Pancreas (tissue), 10 donors: Measurements from ENCODE around the gene MORC4. TPM values are rescaled to one million over a fixed set of nuclear protein-coding genes. Genes with fewer than 3 reads are reported as not detected.
"Not testable (repeated sequence)": the region's sequence is repeated elsewhere in the genome, so short reads cannot be mapped to it uniquely, and the experiment has no call there.

Experiments used
- ATAC-seq, 4 donors: fragments of 200-7000 bp; cut with Tn5 transposase; one replicate each; pipeline versions ENCODE4 v1.8.0 to v1.9.1; 2020; ENCODE audit warnings: mild to moderate bottlenecking in 4 of 4, moderate library complexity in 4 of 4
- DNase-seq, 6 donors: peaks; one replicate each; pipeline ENCODE4 v3.0.0-alpha.2; 2020
- FAIRE-seq: peaks from 2 replicates; lab custom pipeline; 2012; peaks lifted over from hg19 to GRCh38; lab: Jason Lieb, UNC
- H3K27ac ChIP-seq, 4 donors: fragments of 200-600 bp; sonication (generic); 1 replicate in 3 of 4; 2 replicates in 1 of 4; pipeline versions ENCODE4 v1.5.0 to v1.8.0; 2020
- H3K27me3 ChIP-seq, 4 donors: fragments of 200-600 bp; one replicate each; pipeline ENCODE4 v1.8.0; 2021
- H3K36me3 ChIP-seq, 3 donors: fragments of 200-600 bp; sonication (generic) in 1 of 3; one replicate each; pipeline versions ENCODE4 v1.5.0 to v1.8.0; 2020 to 2021
- H3K4me1 ChIP-seq, 3 donors: fragments of 200-600 bp; one replicate each; pipeline ENCODE4 v1.8.0; 2021
- H3K4me3 ChIP-seq, 4 donors: fragments of 200-600 bp; sonication (generic) in 2 of 4; one replicate each; pipeline versions ENCODE4 v1.5.0 to v1.8.0; 2020 to 2021
- H3K9me3 ChIP-seq, 4 donors: fragments of 200-600 bp; one replicate each; pipeline ENCODE4 v1.8.0; 2021
- CTCF ChIP-seq, 4 donors: fragments of 200-600 bp; sonication (generic) in 3 of 4; IDR thresholded peaks; one replicate each; pipeline versions ENCODE4 v1.5.0 to v1.8.0; 2021; ENCODE audit warnings: antibody characterized with exemption in 4 of 4
- WGBS, 2 donors: extraction: QIAGEN DNeasy Blood & Tissue Kit; methylation state at CpG; one replicate each; pipeline ENCODE4 v1.1.7; 2013; 5-methylcytosine and 5-hydroxymethylcytosine counted together
- intact Hi-C, 3 donors: fragments of 100-400 bp; cut with DNase I; formaldehyde crosslinking; loops; one replicate each; pipeline versions ENCODE4 v1.11.1 to v1.14.2; 2022
- polyA plus RNA-seq, 2 donors: library from polyadenylated mRNA; stranded (reverse); fragments of 200-250 nt; gene quantifications; one replicate each; pipeline ENCODE4 v1.2.3, GENCODE V29; 2013
- total RNA-seq, 6 donors: library from RNA; stranded (reverse); fragmentation: NEBNext Ultra II Directional in 4 of 6; extraction: Animal tissue kit (Norgen Biotek cat#: 25700) in 4 of 6; gene quantifications; one replicate each; pipeline versions ENCODE4 v1.2.1 to v1.2.4, GENCODE V29; 2021 to 2023
- donor health status: healthy with polysubstance abuse.
- donor health status: DM: no; HTN: no; CAD: no; lungs with moderate emphysema.
- donor health status: DM: no; HTN: no; CAD: no.
- donor health status: control.
- donor health status: control.
- donor health status: Bipolar disorder and iron deficiency.
- donor health status: DM: yes; HTN: yes; CAD: no.
- donor health status: DM: no; HTN: no; CAD: no.
- donor health status: DM: no; HTN: no; CAD: no.
- donor health status: DM: yes; HTN: yes; CAD: no.

Gene MORC4
- total and polyA plus RNA-seq, 8 donors: 5.4 to 12.6 (median 9.9) TPM

GRCh38 chrX:106987488-106987887, 12.5 kb downstream of the MORC4 start:
- ATAC-seq (no peak), FAIRE-seq (peak; percentile 64), DNase-seq (no peak)
- Histone ChIP-seq H3K27ac (no peak overlapping the region), H3K4me1 (no peaks in the 10 kb centered on the region), H3K27me3 (peaks cover 0 to 3% (median 0%) of the 10 kb centered on the region in 4 donors), H3K4me3 (no peak overlapping the region), H3K9me3 (no peaks in the 10 kb centered on the region), H3K36me3 (no peaks in the 10 kb centered on the region)
- intact Hi-C loops: no loop called here
- WGBS, 2 donors: 62 to 82% methylated on average over 2 of the region's 2 CpGs
- no peak for TF ChIP-seq CTCF (IDR thresholded peaks at IDR 0.05)

GRCh38 chrX:106980952-106981626, 18.9 kb downstream of the MORC4 start:
- H3K27ac ChIP-seq: no peak overlapping the region
- intact Hi-C loops: no loop called here
- WGBS, 2 donors: 66 to 78% methylated on average over 6 of the region's 6 CpGs
- H3K36me3 ChIP-seq: no peaks in the 10 kb centered on the region
- no peaks in the 10 kb centered on the region for H3K9me3 ChIP-seq
- DNase-seq (no peak), FAIRE-seq (no peak), ATAC-seq (no peak)
- H3K4me1 ChIP-seq: no peaks in the 10 kb centered on the region
- H3K4me3 ChIP-seq: no peak overlapping the region
- TF ChIP-seq CTCF (IDR thresholded peaks at IDR 0.05): no peak
- H3K27me3 ChIP-seq: peaks cover 0 to 9% (median 0%) of the 10 kb centered on the region in 4 donors

DNA sequence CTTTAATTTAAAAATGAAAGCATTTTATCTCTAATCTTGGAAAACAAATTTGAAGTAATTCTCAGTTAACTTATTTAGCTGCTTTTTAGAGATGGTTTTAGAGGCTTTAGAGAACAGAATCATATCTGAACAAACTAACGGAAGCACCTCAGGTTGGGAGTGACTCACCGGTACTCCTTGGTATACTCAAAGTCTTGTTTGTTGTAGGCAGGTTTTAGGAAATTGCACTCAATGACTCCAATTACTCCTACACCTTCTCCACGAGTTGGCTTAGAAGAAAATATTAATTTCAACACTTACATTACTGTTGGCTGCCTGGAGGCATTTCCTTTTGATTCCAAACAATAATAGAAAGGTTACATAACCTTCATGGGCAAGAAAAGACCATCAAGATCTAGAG, 23.6 kb downstream of the MORC4 start:
- Histone ChIP-seq H3K27me3 (peaks cover 0 to 6% (median 0%) of the 10 kb centered on the region in 4 donors), H3K36me3 (no peaks in the 10 kb centered on the region), H3K9me3 (no peaks in the 10 kb centered on the region), H3K4me3 (no peak overlapping the region), H3K4me1 (no peaks in the 10 kb centered on the region), H3K27ac (no peak overlapping the region)
- no peak for ATAC-seq
- intact Hi-C loops: no loop called here
- TF ChIP-seq CTCF (IDR thresholded peaks at IDR 0.05): no peak
- WGBS, 2 donors: 77 to 86% methylated on average over 3 of the region's 3 CpGs
- FAIRE-seq: no peak
- DNase-seq: no peak

DNA sequence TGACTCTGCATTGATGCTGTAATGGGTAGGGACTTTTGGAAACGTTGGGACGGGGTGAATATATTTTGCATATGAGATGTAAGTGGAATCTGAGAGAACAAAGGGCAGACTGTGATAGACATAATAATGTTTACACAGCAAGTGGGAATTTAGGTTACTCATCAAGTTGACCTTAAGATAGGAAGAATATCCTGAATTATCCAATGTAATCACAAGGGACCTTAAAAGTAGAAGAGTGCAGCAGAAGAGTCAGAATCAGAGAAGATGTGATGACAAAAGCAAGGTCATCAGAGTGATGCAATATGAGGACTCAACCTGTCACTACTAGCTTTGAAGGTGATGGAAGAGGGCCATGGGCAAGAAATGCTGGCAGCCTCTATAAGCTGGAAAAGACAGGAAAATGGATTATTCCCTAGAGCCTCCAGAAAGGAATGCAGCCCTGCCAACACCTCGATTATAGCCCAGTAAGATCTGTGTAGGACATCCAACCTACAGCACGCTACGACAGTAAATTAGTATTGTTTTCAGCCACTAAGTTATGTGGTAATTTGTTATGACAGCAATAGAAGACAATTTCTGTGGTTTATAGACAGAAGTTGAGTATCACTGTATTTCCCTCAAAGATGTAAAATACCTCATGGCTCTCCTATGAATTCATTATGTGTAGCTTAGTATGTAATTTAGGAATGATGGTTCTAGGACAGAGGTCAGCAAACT, 26.4 kb downstream of the MORC4 start:
- no peak for TF ChIP-seq CTCF (IDR thresholded peaks at IDR 0.05)
- Histone ChIP-seq H3K4me3 (no peak overlapping the region), H3K27me3 (no peaks in the 10 kb centered on the region), H3K9me3 (no peaks in the 10 kb centered on the region), H3K4me1 (no peaks in the 10 kb centered on the region), H3K27ac (no peak overlapping the region), H3K36me3 (no peaks in the 10 kb centered on the region)
- WGBS, 2 donors: 60 to 70% methylated on average over 5 of the region's 5 CpGs
- FAIRE-seq (no peak), ATAC-seq (no peak), DNase-seq (no peak)
- intact Hi-C loops: no loop called here

DNA sequence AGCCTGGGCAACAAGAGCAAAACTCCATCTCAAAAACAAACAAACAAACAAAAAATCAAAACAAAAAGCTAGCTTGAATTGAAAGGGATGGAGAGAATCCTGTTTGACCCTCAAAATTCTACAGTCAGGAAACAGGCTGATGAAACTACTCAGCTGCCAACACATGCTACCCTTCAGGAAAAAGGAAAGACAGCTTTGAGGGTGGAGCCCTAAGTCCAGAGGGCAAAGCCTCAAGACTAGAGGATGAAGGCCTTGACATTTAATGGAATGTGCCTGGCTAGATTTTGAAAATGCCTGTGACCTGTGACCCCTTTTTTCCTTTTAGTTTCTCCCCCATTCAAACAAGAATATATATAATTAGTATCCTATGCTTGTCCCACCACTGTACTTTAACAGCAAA, 27.1 kb downstream of the MORC4 start:
- intact Hi-C loops: no loop called here
- ATAC-seq: no peak
- H3K4me3 ChIP-seq: no peak overlapping the region

DNA sequence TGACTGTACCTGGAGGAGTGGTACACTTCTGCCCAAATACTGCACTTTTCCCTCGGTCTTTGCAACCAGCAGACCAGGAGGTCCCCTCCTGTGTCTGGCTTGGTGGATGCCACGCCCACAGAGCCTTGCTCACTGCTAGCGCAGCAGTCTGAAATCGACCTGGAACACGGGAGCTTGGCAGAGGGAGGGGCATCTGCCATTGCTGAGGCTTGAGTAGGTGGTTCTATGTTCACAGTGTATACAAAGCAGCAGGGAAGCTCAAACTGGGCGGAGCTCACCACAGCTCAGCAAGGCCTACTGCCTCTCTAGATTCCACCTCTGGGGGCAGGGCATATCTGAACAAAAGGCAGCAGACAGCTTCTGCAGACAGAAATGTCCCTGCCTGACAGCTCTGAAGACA, 33.5 kb downstream of the MORC4 start:
- ATAC-seq, H3K27me3 ChIP-seq, DNase-seq, H3K36me3 ChIP-seq, FAIRE-seq, H3K27ac ChIP-seq, H3K4me3 ChIP-seq, H3K4me1 ChIP-seq, H3K9me3 ChIP-seq, intact Hi-C loops: not testable (repeated sequence)
- WGBS, 2 donors: 66 to 85% methylated on average over 6 of the region's 6 CpGs

More for the DNA sequence above, 27.1 kb downstream of the MORC4 start:
- no peak for DNase-seq
- Histone ChIP-seq H3K9me3 (no peaks in the 10 kb centered on the region), H3K27ac (no peak overlapping the region), H3K27me3 (no peaks in the 10 kb centered on the region), H3K4me1 (no peaks in the 10 kb centered on the region), H3K36me3 (no peaks in the 10 kb centered on the region)
- no peak for FAIRE-seq
- no peak for TF ChIP-seq CTCF (IDR thresholded peaks at IDR 0.05)
